C4-2B (cell line): Measurements from ENCODE around the gene LHFPL6.

Source experiments
- ZFX ChIP-seq: fragments of 450-650 bp; IDR thresholded peaks from 2 replicates; pipeline ENCODE4 v1.6.1; 2017
- TF ChIP-seq, protein P1 (sequence below): fragments of 450-650 bp; conservative IDR thresholded peaks from 2 replicates; pipeline ENCODE4 v1.5.1; 2017; ENCODE audit warnings: mild to moderate bottlenecking

GRCh38 chr13:39335721-39336120 is 267.3 kb downstream of the LHFPL6 start:
- TF ChIP-seq, protein P1, sequence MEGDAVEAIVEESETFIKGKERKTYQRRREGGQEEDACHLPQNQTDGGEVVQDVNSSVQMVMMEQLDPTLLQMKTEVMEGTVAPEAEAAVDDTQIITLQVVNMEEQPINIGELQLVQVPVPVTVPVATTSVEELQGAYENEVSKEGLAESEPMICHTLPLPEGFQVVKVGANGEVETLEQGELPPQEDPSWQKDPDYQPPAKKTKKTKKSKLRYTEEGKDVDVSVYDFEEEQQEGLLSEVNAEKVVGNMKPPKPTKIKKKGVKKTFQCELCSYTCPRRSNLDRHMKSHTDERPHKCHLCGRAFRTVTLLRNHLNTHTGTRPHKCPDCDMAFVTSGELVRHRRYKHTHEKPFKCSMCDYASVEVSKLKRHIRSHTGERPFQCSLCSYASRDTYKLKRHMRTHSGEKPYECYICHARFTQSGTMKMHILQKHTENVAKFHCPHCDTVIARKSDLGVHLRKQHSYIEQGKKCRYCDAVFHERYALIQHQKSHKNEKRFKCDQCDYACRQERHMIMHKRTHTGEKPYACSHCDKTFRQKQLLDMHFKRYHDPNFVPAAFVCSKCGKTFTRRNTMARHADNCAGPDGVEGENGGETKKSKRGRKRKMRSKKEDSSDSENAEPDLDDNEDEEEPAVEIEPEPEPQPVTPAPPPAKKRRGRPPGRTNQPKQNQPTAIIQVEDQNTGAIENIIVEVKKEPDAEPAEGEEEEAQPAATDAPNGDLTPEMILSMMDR: no peak
- TF ChIP-seq ZFX: no peak
